DMS53 treated with DMSO at 0.1 percent for 48 hours (cell line): ENCODE measurements around the gene CDCA8.

ENCODE experiments used
- DNase-seq: peaks from one replicate; lab custom pipeline; 2025; ENCODE audit not compliant: unreplicated experiment; lab: John Stamatoyannopoulos, UW

CDCA8 gene

DNA sequence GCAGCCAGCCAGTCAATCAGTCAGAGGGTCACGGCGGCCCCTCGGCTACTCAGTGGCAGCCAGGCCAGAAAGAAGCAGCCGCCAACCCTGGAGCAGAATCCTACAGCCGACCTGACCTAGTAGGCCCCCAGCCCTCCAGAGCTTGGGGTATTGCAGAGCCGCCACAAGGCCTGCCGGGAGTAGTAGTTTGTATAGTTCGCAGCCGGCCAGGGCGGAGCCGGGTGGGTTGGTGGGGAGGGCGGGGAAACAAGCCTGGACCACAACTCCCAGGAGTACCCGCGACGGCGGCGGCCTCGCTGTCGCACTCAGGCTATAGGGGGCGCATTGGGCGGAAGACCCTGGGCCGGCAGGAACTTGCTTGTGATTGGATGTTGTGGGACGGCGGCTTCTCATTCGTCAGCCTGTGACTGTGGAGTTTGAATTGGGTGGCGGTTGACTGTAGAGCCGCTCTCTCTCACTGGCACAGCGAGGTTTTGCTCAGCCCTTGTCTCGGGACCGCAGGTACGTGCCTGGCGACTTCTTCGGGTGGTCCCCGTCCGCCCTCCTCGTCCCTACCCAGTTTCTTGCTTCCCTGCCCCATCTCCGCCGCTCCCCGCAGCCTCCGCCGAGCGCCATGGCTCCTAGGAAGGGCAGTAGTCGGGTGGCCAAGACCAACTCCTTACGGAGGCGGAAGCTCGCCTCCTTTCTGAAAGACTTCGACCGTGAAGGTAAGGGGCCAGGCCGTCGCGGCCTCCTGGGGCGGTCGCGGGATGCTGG is at the start of gene CDCA8:
Gene CDCA8 (plus strand): TSS at position 439 of the 756 bp plus-strand sequence. CDS start 175 bp downstream, at position 614.
- DNase-seq: peak; percentile 94

- DNase-seq: no peak
Measured at GRCh38 chr1:37647281-37647680, 45.0 kb upstream of the CDCA8 start.

DNA sequence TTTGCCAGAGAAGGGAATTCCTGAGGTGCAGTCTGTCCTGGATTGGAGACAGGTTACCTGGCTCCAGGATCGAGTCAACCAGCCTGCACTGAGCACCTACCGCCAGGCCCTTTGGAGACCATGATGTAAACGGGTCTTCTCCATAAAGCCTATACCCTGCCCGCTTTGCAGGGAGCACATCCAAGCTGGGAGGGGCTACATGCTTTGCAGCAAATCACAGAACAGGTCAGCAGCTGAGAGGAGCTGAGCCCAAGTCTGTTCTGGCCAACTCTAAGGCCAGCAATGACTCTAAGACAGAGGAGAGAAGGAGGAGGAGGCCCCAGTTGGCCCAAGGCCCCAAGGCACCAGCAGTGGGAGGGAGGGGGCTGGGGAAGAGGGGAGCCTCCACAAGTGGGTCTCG is 42.1 kb upstream of the CDCA8 start:
- DNase-seq: no peak

GRCh38 chr1:37650721-37651120 is 41.6 kb upstream of the CDCA8 start:
- DNase-seq: no peak

- DNase-seq: no peak
Measured at GRCh38 chr1:37651803-37652202, 40.5 kb upstream of the CDCA8 start.

DNA sequence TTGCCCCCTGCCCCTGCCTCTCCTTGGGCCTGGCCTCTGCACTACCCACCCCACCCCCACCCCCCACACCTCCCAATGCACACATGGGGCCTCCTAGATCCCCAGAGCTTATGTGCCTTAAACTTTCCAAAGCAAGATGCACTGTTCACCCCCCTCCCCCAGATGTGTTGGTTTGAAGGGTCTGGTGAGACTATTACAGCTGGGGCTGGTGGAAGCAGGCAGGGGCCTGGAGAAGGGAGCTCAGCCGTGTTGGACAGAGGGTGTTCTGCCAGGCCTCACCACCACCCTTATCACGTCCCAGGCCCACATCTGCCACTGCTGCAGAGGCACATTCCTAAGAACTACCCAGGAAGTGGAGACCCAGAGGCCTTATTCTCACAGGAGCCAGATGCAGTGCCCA is 39.3 kb upstream of the CDCA8 start:
- DNase-seq: no peak

DNA sequence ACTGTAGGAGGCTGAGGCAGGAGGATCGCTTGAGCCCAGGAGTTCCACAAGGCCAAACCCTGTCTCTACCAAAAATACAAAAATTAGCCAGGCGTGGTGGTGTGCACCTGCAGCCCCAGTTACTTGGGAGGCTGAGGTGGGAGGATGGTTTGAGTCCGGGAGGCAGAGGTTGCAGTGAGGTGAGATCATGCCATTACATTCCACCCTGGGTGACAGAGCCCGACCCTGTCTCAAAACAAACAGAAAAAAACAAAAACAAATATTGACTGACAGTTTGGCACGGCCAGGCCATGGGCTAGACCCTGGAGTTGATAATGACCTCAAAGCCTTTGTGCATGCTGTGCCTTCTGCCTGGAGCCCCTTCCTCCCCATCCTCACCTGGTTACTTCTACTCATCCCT is 38.4 kb upstream of the CDCA8 start:
- DNase-seq: no peak

DNA sequence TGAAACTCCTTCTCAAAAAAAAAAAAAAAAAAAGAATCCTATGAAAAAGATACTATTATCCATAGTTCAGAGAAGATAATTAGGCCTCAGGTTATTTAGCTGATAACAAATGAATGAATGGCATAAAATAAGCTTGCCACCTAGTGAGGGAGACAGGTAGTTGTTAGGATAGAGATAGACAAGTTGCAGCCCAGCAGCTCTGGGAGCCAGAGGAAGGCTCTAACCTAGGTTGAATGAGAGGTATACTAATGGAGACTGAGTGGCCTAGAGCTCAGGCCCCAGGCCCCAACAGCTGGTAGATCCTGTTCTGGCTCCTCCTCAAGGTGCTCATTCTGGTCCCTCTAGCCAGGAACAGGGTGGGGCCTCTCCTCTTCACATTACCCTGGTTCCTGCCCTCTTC is 37.0 kb upstream of the CDCA8 start:
- no peak for DNase-seq

GRCh38 chr1:37656026-37656425 is 36.3 kb upstream of the CDCA8 start:
- DNase-seq: no peak

DNA sequence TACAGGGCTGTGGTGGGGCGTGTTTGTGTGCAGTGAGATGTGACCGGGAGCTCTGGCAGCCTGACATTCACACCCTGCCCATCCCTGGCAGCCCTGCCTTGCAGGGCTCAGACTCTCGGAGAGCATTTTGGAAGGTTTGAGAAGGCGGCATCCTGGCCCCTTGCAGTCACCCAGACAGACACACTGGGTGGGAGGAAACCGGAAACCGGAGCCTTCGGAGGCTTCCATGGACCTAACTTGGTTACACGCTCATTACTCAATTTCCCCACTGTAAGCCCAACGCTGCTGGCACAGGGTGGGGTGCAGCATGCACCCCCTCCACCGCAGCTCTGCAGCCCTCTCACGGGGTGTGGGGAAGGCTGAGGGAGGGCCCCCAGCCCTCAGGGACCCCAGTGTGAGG is 35.4 kb upstream of the CDCA8 start:
- DNase-seq: no peak

DNA sequence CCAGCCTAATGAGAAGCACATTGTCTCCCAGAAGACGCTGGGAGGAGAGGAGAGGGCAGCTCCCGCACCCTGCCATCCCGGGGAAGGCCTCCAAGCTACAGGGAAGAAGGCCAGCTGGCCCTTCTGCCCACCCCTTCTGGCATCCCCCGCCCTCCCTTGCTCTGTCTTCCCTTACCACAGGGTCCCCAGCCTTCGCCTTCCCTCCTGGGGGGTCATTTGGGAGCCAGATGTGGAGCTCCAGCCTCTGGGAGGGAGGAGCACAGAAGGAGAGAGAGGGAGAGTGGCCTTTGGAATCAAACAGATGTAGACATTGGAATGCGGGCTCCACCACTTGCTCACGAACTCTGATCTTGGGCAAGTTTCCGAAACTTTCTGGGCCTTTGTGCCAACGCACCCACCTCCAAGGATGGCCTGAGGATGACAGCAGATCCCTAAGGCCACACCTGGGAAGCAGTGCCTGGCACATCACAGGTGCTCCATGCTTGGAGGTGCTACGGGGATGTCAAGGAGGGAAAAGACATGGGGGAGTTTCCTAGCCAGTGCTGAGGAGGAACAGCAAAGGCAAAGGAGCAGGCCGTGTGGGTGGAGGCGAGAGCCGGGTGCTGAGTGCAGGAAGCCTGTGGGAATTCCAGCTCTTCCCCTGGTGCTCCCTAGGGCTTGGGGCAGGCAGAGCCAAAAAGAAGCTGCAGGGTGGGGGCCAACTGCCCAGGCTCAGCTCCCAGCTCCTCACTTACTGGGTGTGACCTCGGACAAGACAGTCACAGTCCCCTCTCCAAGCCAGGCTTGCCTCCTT is 34.5 kb upstream of the CDCA8 start:
- no peak for DNase-seq

- DNase-seq: no peak
Measured at GRCh38 chr1:37658486-37658885, 33.8 kb upstream of the CDCA8 start.

GRCh38 chr1:37660664-37661063 is 31.7 kb upstream of the CDCA8 start:
- DNase-seq: no peak

GRCh38 chr1:37661401-37661800 is 30.9 kb upstream of the CDCA8 start:
- no peak for DNase-seq

DNA sequence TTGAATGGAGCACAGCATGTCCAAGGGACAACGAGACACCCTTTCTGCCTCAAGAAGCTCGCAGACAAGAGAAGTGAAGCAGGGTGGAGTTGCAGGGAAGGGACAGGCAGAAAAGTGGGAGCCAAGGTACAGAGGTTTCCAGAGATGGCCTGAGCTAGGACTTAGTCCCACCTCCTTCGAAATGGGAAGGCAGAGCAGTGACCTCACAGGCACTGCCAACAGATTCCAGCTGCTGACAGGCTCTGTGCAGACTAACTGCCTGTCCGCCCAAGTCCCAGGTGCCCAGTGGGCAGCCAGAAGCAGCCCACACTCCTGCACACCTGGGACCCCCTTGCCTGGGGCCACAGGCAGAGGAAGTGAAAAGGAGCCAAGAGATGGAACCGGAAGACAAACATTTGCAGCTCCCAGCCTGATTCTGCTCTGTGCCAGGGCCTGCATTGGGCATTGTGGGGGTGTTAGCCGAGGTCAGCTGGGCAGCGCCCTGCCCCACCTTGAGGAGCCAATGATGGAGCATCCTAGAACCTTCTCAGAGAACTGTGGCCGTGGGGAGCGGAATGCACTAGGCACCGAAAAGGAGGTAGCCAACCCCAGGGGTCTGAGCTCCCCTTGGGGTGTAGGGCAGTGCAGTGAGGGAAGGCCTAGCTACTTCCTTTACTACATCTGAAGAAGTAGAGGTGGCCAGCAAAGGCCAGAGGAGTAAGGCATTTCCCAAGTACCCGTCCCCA is 30.1 kb upstream of the CDCA8 start:
- no peak for DNase-seq

DNA sequence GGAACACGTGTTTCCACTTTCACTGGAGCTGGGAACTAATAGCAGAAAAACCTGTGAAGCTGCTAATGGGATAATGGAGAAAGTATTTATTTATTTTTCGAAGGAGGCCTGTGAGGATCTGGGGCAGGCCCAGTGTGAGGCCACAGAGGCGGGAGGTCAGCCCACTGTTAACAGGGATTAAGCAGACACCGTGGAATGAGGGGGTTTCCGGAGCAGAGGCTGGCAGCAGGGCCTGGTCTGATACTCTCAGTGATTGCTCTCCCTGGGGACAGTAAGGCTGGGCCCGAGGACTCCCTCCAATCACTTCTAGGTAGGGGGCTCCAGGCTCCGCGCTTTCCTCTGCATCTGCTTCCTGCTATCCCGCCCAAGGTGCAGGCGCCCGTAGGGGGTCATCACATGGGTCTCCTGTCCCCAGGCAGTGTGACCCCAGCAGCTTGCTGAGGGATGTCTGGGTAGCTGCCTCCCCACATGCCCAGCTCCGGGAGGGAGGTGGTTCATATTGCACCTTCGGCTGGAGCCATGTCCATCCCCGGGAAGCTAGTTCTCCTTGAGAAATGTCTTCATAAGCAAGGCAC is 28.8 kb upstream of the CDCA8 start:
- DNase-seq: no peak

- no peak for DNase-seq
Measured at GRCh38 chr1:37666241-37666867, 26.0 kb upstream of the CDCA8 start.

DNA sequence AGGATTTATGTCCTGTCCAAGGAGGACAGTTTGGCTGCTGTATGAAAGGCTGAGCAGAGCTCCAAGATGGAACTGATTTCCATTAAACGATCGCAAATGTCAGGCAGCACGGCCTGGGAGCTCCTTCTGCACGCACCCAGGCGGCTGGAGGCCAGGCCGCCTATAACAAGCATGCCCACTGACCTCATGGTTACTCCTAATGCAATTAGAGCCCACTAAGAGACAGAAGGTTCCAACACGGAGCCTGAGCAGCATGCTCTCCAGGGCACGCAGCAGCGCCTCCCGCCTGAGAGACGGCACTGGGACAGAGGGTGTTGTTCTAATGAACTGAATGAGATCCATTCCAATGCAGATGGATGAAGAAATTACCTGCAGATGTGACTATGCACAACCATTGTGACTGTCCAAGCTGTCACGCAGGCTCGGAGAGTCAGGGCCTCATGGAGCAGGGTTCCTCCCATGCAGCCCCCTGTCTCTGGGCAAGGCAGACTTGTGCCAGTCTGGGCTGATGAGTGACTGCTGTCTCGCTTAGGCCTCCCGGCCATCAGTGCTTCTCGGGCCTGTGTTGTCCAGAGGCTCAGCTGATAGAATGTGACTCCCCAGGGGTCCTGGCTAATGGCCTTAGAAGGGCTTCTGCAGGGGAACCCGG is 25.2 kb upstream of the CDCA8 start:
- DNase-seq: no peak

GRCh38 chr1:37670133-37670532 is 22.2 kb upstream of the CDCA8 start:
- no peak for DNase-seq

DNA sequence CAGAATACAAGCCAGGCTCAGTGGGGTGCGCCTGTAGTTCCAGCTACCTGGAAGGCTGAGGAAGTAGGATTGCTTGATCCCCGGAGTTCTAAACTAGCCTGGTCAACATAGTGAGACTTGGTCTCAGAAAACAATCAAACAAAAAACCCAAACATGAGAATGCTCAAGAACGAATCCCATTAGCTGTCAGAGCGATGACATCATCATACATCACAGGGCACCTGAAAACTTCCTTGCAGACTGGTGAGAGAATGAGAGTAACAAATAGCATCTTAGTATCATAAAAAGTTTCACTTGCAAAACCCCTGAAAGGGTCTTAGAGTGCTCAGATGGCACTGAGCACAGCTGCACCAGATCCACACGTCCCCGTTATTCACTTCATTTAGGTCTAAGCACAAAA is 21.1 kb upstream of the CDCA8 start:
- no peak for DNase-seq
